ENCODE data around the gene DPYSL3. TPM values are rescaled to one million over a fixed set of nuclear protein-coding genes. Genes with fewer than 3 reads are reported as not detected.
"Not testable (repeated sequence)": the region's sequence is repeated elsewhere in the genome, so short reads cannot be mapped to it uniquely, and the experiment has no call there.

The DPYSL3 gene
- under 1 TPM; 0.05 to 0.12 TPM for total RNA-seq

DNA sequence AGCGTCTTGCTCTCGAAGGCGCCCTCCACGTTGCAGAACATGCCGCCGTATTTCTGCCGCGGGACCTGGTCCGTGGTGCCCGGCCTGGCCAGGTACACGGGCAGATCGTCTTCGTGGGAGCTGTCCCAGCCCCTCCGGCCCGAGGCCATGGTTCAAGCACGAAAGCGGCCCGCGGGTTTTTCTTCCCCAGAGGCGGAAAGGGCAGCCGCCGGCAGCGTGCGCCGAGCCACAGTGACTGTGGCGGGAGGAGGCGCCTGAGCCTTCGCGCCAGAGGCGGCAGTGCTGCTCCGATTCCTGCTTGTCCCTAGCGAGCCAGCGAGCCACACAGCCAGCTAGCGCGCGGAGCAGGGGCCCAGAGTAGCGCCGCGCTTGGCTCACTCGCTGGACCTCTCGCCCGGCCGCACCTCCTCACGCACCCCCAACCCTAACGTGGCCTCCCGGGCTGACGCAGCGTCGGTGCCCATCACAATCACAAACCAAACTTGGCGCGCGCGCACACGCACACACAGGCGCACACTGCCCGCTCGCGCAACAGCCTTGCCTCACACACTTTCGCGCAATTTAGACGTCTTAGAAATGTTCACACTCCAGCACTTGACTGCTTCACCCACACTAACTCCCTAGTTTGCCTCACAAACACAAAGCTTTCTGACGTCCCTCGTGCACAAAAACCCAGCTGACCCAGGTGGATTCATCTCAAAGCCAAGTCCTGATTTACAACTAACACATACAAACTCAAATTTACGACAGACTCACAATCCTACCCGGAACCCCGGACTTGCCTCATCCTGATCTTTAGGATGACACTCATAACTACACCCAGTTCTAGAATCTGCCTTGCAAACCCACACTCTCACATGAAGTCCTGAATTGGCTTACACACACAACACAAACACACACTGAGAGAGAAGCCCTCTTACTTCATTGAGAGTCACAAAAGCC is at the start of gene DPYSL3:
Gene DPYSL3, minus strand, starts transcription at position 359 of the 942 bp plus-strand sequence. Its CDS starts 210 bp downstream, at position 149.
- peaks cover 6% of the 10 kb centered on the region for H3K4me1 Mint-ChIP-seq (ENCODE audit: low read depth)

DNA sequence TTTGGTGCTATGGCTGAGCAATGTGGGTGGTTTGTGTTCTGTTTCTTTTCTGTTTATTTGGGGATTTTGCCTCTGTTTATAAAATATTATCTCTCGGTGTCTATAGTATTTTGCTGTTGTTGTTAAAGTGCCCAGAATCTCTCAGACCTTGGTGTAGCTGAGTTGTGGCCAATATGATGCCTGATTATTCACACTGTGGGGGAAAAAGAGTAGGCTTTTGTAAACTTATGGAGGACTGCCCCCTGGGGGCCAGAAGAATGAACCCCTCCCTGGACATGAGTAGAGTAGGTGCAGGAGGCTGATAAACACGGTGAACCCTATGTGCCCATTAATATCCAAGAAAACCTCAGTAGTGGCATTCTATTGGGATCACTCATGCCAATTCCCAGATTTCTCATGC is 49.0 kb upstream of the DPYSL3 start:
- no peaks in the 10 kb centered on the region for H3K4me1 Mint-ChIP-seq (ENCODE audit: low read depth)
- DNase-seq, result no peak
- no peak overlapping the region for H3K27ac Mint-ChIP-seq
- peaks cover 4% of the 10 kb centered on the region for H3K9me3 Mint-ChIP-seq
- no peaks in the 10 kb centered on the region for H3K27me3 Mint-ChIP-seq (ENCODE audit: low read depth)
- CTCF ChIA-PET, result no interaction called here
- H3K36me3 Mint-ChIP-seq (ENCODE audit: low read depth), result no peaks in the 10 kb centered on the region
- intact Hi-C loops (cut with micrococcal nuclease), result no loop called here
- H3K4me3 Mint-ChIP-seq, result no peak overlapping the region

More for the DNA sequence above, at the start of gene DPYSL3:
- Mint-ChIP-seq H3K27me3 (ENCODE audit: low read depth) (peaks cover 32% of the 10 kb centered on the region), H3K9me3 (peaks cover 4% of the 10 kb centered on the region), H3K4me3 (no peak within 1 kb of the TSS), H3K27ac (no peak within 1 kb of the TSS), H3K36me3 (ENCODE audit: low read depth) (no peaks in the 10 kb centered on the region)
- intact Hi-C loops (cut with micrococcal nuclease), result no loop called here
- CTCF ChIA-PET, result no interaction called here
- DNase-seq, result no peak

DNA sequence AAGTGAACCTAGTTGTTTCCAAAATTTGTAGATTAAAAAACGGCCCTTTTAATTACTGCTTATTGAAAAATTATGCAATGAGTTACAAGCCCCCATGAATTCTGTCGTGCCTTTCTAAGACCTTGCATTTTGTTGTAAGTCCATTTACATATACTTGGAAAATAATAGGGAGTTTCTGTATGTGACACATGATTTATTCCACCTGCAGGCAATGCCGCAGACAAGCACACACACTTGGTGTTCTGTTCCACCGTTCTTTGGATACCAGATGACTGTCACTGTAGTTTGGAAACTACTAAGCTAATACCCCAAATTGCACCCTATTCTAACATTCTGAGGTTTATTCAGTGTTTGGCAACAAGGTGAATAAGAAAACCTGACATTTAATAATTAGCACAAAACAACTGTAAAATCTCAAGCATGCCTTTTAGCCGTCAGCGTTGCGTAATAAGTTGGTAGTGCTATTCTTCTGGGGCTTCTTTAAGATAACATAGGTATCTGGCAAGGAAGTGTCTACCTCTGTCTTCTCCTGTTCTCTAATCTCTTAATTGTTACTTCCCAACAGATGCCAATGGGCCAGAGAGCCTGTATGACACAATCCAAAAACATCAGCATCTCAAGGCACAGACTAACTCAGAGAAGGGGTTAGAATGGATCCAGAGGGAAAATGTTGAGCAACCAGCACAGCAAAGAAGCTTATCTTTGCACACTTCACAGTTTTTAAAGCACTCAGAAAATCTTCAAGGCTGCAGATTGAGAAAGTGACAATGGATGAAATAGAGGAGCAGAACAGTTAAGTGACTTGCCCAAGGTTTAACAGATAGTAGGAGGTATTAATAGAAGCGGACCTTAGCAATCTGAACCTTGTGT is 48.2 kb upstream of the DPYSL3 start:
- H3K9me3 Mint-ChIP-seq, result peaks cover 4% of the 10 kb centered on the region

DNA sequence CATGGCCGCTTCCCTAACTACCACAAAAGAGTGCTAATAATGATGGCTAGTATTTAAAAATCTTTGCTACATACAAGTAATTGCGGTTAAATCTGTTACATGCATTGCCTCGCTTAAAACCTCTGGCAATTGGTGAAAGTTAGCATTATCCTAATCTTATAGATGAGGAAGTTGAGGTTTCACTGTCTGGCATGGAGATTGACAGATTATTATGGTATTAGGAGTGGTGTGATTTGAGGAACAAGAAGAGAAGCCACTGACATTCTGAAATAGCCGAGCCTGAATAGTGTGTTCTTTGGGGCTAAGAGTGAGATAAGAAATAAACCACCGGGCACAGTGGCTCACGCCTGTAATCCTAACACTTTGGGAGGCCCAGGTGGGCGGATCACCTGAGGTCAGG is 45.3 kb upstream of the DPYSL3 start:
- Mint-ChIP-seq H3K27ac (no peak overlapping the region), H3K36me3 (ENCODE audit: low read depth) (no peaks in the 10 kb centered on the region), H3K9me3 (peaks cover 4% of the 10 kb centered on the region), H3K4me3 (no peak overlapping the region), H3K4me1 (ENCODE audit: low read depth) (no peaks in the 10 kb centered on the region), H3K27me3 (ENCODE audit: low read depth) (no peaks in the 10 kb centered on the region)
- intact Hi-C loops (cut with micrococcal nuclease), result no loop called here
- no peak for DNase-seq
- CTCF ChIA-PET, result no interaction called here

More for the DNA sequence above, 48.2 kb upstream of the DPYSL3 start:
- intact Hi-C loops (cut with micrococcal nuclease), result no loop called here
- DNase-seq, result no peak
- Mint-ChIP-seq H3K27me3 (ENCODE audit: low read depth) (no peaks in the 10 kb centered on the region), H3K4me1 (ENCODE audit: low read depth) (no peaks in the 10 kb centered on the region), H3K27ac (no peak overlapping the region), H3K4me3 (no peak overlapping the region), H3K36me3 (ENCODE audit: low read depth) (no peaks in the 10 kb centered on the region)
- CTCF ChIA-PET, result interaction anchor here (0.5 kb wide), 1 partner anchor 41 kb away, joined by 3 read pairs; no protein-coding TSS in a partner anchor

DNA sequence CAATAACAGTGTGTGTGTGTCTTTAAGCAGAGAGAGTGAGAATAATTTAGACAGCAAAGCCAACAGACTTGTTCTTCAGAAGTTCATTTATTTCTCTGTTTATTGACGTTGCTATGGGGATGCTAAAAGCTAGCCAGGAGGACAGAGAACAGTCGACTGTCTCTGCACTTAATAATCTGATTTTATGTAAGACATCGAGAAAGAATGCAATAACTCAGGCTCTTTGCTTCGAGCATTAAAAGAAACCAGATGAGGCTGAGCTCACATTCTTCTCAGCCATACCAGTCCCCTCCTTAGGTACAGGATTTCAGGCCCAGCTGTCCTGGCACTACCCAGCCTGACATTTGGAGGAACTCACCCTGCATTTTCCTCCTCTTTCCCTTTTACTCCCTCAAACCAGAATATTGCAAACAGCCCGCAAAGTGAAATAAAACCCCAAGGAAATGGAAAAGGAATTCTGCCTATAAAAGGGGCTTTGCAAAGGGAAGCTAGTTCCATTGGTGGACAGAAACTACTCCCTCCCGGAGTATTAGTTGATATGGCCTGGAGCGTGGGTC is 44.5 kb upstream of the DPYSL3 start:
- DNase-seq, result no peak
- Mint-ChIP-seq H3K4me3 (no peak overlapping the region), H3K27me3 (ENCODE audit: low read depth) (no peaks in the 10 kb centered on the region), H3K4me1 (ENCODE audit: low read depth) (no peaks in the 10 kb centered on the region), H3K27ac (no peak overlapping the region), H3K9me3 (peaks cover 6% of the 10 kb centered on the region), H3K36me3 (ENCODE audit: low read depth) (no peaks in the 10 kb centered on the region)
- CTCF ChIA-PET, result no interaction called here
- intact Hi-C loops (cut with micrococcal nuclease), result no loop called here

DNA sequence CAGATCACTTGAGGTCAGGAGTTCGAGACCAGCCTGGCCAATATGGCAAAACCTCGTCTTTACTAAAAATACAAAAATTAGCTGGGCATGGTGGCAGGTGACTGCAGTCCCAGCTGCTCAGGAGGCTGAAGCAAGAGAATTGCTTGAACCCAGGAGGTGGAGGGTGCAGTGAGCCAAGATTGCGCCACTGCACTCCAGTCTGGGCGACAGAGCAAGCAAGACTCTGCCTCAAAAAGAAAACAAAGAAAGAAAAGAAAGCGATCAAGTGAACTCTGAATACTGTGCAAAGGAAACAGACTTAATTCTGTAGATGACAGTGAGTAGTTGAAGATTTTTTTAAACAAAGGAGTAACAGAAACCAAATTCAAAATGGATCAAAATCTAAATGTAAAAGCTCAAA is 43.9 kb upstream of the DPYSL3 start:
- DNase-seq; H3K36me3 Mint-ChIP-seq (ENCODE audit: low read depth); H3K27ac Mint-ChIP-seq; H3K4me3 Mint-ChIP-seq; H3K9me3 Mint-ChIP-seq; CTCF ChIA-PET; H3K27me3 Mint-ChIP-seq (ENCODE audit: low read depth); H3K4me1 Mint-ChIP-seq (ENCODE audit: low read depth); intact Hi-C loops (cut with micrococcal nuclease): not testable (repeated sequence)

DNA sequence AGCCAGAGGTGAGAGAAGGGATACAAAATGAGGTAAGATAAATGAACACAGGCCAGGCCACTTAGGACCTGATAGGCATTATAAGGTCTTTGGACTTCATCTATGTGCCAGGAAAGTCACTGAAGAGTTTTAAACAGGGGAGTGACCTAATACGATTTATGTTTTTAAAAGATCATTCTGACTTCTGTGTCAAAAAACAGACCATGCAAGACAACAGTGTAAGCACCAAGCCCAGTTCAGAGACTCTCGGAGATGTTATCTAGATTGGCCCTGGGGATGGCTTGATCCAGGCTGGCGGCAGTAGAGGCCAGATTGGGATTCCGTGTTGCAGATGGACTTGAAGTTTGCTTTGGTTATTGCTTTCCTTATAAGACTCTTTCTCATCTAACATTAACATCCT is 43.0 kb upstream of the DPYSL3 start:
- Mint-ChIP-seq H3K4me1 (ENCODE audit: low read depth) (no peaks in the 10 kb centered on the region), H3K27ac (no peak overlapping the region)
- CTCF ChIA-PET, result no interaction called here

DNA sequence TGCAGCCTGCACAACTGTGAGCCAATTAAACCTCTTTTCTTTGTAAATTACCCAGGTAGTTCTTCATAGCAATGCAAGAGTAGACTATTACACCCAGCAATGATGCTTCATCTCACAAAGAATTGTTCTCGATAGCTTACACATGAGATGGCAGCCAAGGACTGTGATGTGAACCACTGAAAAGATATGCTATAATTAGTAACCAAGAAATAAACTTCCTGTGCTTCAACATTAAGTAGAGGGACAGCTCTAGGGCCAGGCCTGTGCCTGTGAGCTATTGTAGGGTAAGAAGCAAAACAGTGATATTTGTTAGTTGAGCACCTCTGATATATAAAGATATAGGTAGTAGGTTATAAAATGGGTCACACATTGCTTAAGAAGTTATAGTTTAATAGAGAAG is 41.8 kb upstream of the DPYSL3 start:
- no peak overlapping the region for H3K27ac Mint-ChIP-seq
- no peaks in the 10 kb centered on the region for H3K4me1 Mint-ChIP-seq (ENCODE audit: low read depth)
- CTCF ChIA-PET, result interaction anchor here (0.6 kb wide), 1 partner anchor 186 kb away, joined by 3 read pairs; no protein-coding TSS in a partner anchor
- DNase-seq, result no peak
- intact Hi-C loops (cut with micrococcal nuclease), result no loop called here
- H3K27me3 Mint-ChIP-seq (ENCODE audit: low read depth), result no peaks in the 10 kb centered on the region
- no peaks in the 10 kb centered on the region for H3K36me3 Mint-ChIP-seq (ENCODE audit: low read depth)
- peaks cover 6% of the 10 kb centered on the region for H3K9me3 Mint-ChIP-seq
- no peak overlapping the region for H3K4me3 Mint-ChIP-seq

More for the DNA sequence above, 43.0 kb upstream of the DPYSL3 start:
- peaks cover 6% of the 10 kb centered on the region for H3K9me3 Mint-ChIP-seq
- H3K27me3 Mint-ChIP-seq (ENCODE audit: low read depth), result no peaks in the 10 kb centered on the region
- H3K36me3 Mint-ChIP-seq (ENCODE audit: low read depth), result no peaks in the 10 kb centered on the region
- no peak for DNase-seq
- no peak overlapping the region for H3K4me3 Mint-ChIP-seq
- intact Hi-C loops (cut with micrococcal nuclease), result no loop called here

DNA sequence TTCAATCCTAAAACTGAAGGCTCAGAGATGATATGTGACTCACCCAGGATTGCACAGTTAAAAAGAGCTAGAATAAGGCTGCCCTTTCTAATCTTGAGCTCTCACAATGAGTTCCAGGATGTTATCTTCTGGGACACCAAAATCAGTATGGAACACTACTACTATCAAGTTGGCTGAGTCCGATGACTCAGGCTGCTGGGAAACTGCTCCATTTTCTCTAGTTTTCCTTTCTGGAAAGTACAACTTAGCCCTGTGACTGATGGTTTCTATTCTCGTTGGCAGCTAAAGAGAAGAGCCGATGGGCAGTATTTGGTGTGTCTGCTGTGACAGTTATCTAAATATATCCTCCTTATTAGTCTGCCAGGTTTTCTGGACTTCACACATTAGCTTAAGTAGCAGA is 37.9 kb upstream of the DPYSL3 start:
- Mint-ChIP-seq H3K27ac (no peak overlapping the region), H3K9me3 (peaks cover 2% of the 10 kb centered on the region), H3K4me3 (no peak overlapping the region), H3K4me1 (ENCODE audit: low read depth) (no peaks in the 10 kb centered on the region), H3K27me3 (ENCODE audit: low read depth) (no peaks in the 10 kb centered on the region), H3K36me3 (ENCODE audit: low read depth) (no peaks in the 10 kb centered on the region)
- no peak for DNase-seq
- intact Hi-C loops (cut with micrococcal nuclease), result no loop called here
- CTCF ChIA-PET, result no interaction called here

DNA sequence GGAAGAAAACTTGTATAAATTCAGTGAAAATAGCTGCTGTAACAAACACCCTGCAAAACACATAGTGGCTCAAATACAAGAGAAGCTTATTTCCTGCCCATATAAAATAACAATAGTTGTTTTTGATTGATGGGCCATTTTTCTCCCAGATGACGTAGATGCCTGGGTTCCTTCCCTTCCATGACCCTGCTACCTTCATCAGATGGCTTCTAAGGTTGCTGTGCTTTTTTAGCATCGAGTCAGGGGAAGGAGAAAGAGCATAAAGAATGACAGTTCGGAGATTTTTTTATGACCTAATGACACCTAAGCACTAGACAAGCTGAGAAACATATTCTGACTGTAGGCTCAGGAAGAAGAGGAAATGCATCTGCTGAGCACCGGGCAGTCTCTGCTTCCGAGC is 34.7 kb upstream of the DPYSL3 start:
- H3K27me3 Mint-ChIP-seq (ENCODE audit: low read depth), result no peaks in the 10 kb centered on the region

DNA sequence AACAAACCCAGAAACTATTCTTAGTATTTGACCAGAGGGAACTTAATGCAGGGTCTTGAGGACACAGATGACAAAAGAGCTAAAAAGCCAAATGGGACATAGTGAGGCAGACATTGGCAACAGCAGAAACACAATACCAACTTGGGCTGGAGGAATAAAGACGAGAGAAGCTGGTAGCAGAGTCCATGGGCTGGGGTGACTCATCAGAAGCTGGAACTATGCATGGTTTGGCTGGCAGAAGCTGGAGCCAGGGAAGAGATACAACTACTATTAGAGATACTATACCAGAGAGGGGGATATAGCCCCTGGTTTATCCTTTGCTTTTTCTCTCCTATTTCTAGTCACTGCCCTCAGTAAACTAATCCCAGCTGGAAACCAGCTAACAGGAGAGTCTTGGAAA is 29.2 kb upstream of the DPYSL3 start:
- CTCF ChIA-PET, result no interaction called here
- intact Hi-C loops (cut with micrococcal nuclease), result no loop called here
- H3K36me3 Mint-ChIP-seq (ENCODE audit: low read depth), result no peaks in the 10 kb centered on the region
- no peaks in the 10 kb centered on the region for H3K27me3 Mint-ChIP-seq (ENCODE audit: low read depth)
- H3K9me3 Mint-ChIP-seq, result no peaks in the 10 kb centered on the region
- no peak for DNase-seq
- H3K27ac Mint-ChIP-seq, result no peak overlapping the region
- H3K4me3 Mint-ChIP-seq, result no peak overlapping the region
- no peaks in the 10 kb centered on the region for H3K4me1 Mint-ChIP-seq (ENCODE audit: low read depth)

More for the DNA sequence above, 34.7 kb upstream of the DPYSL3 start:
- no peak for DNase-seq
- Mint-ChIP-seq H3K9me3 (no peaks in the 10 kb centered on the region), H3K4me1 (ENCODE audit: low read depth) (no peaks in the 10 kb centered on the region), H3K4me3 (no peak overlapping the region), H3K36me3 (ENCODE audit: low read depth) (no peaks in the 10 kb centered on the region), H3K27ac (no peak overlapping the region)
- intact Hi-C loops (cut with micrococcal nuclease), result no loop called here
- CTCF ChIA-PET, result no interaction called here

DNA sequence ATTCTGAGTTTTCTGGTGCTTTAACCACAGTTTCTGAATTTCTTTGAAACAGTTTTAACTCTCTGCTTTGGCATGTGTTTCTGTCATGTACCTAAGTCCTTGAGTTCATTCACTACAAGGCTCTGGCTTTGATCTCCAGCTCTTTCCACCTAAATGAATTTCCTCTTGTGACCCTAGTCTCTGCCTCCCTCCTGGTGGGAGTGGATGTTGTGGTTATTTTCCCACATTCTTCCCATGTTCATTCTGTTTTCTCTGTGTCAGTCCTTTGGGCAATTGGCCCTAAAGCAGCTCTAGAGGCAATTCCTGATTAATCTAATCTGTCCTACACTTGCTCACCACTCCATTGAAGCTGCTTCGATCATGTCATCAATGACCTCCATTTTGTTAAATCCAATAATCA is 28.4 kb upstream of the DPYSL3 start:
- CTCF ChIA-PET, result no interaction called here
- DNase-seq, result no peak
- intact Hi-C loops (cut with micrococcal nuclease), result no loop called here
- Mint-ChIP-seq H3K27me3 (ENCODE audit: low read depth) (no peaks in the 10 kb centered on the region), H3K27ac (no peak overlapping the region), H3K4me1 (ENCODE audit: low read depth) (no peaks in the 10 kb centered on the region), H3K36me3 (ENCODE audit: low read depth) (no peaks in the 10 kb centered on the region), H3K4me3 (no peak overlapping the region), H3K9me3 (no peaks in the 10 kb centered on the region)
